SK-N-SH (cell line): ENCODE measurements around the gene CLDN6. TPM values are rescaled to one million over a fixed set of nuclear protein-coding genes. Genes with fewer than 3 reads are reported as not detected.

Experiments
- CTCF ChIA-PET: fragments of 300-600, 350-600 bp; formaldehyde crosslinking; extraction: SDS; loops from one replicate; lab custom pipeline; 2021; lab: Yijun Ruan, JAX
- POLR2A ChIA-PET: fragments of 350-600 bp; sonication (Branson Sonifier 250); formaldehyde crosslinking; extraction: SDS; loops from one replicate; lab custom pipeline; 2020; ENCODE audit warnings: antibody characterized with exemption, inconsistent platforms; lab: Yijun Ruan, JAX
- DNase-seq: peaks from one replicate; pipeline ENCODE4 v3.0.0; 2012
- H2AFZ ChIP-seq: fragments of 200-600 bp; sonication (generic); 2 replicates; pipeline ENCODE4 v1.8.1; 2016; ENCODE audit warnings: antibody characterized with exemption, mild to moderate bottlenecking, low read depth
- H3F3A ChIP-seq: fragments of 200-600 bp; sonication (generic); replicated peaks from 2 replicates; pipeline ENCODE3; 2016; ENCODE audit warnings: antibody characterized with exemption, mild to moderate bottlenecking; ENCODE audit not compliant: insufficient read depth
- H3K27ac ChIP-seq, 2 experiments: fragments of 200-500 bp in 1 of 2; fragments of 200-600 bp in 1 of 2; sonication (Bioruptor generic) in 1 of 2; sonication (generic), shearing (Covaris generic) in 1 of 2; 2 replicates each; pipeline versions ENCODE4 v1.5.1 to v1.6.1; 2014 to 2016; ENCODE audit warnings: low read depth in 2 of 2, inconsistent platforms in 1 of 2, low read length in 1 of 2, mild to moderate bottlenecking in 1 of 2, mixed read lengths in 1 of 2
- H3K27me3 ChIP-seq: fragments of 200-600 bp; sonication (generic), shearing (Covaris generic); 2 replicates; pipeline ENCODE4 v1.6.1; 2016; ENCODE audit warnings: mixed run types; ENCODE audit not compliant: insufficient read depth
- H3K36me3 ChIP-seq, 2 experiments: fragments of 200-500 bp in 1 of 2; fragments of 200-600 bp in 1 of 2; sonication (Bioruptor generic) in 1 of 2; sonication (generic) in 1 of 2; replicated peaks in 1 of 2; 2 replicates each; pipeline versions ENCODE3 to v1.5.1; 2014 to 2016; ENCODE audit warnings: low read length in 1 of 2, mild to moderate bottlenecking in 1 of 2; ENCODE audit not compliant: insufficient read depth in 2 of 2, control insufficient read depth in 1 of 2
- H3K4me1 ChIP-seq, 2 experiments: fragments of 200-500 bp in 1 of 2; fragments of 200-600 bp in 1 of 2; sonication (Bioruptor generic) in 1 of 2; sonication (generic), shearing (Covaris generic) in 1 of 2; 2 replicates each; pipeline versions ENCODE4 v1.5.1 to v1.6.1; 2014 to 2016; ENCODE audit warnings: low read depth in 1 of 2, low read length in 1 of 2, mixed run types in 1 of 2; ENCODE audit not compliant: insufficient read depth in 2 of 2, control insufficient read depth in 1 of 2
- H3K4me2 ChIP-seq: fragments of 200-600 bp; sonication (generic), shearing (Covaris generic); 2 replicates; pipeline ENCODE4 v1.6.1; 2017; ENCODE audit warnings: mixed run types
- H3K4me3 ChIP-seq, 2 experiments: fragments of 200-500 bp in 1 of 2; fragments of 200-600 bp in 1 of 2; sonication (Bioruptor generic) in 1 of 2; sonication (generic), shearing (Covaris generic) in 1 of 2; 2 replicates each; pipeline versions ENCODE4 v1.5.1 to v1.8.1; 2014 to 2016; ENCODE audit warnings: low read depth in 2 of 2, inconsistent platforms in 1 of 2, low read length in 1 of 2, mild to moderate bottlenecking in 1 of 2, mixed read lengths in 1 of 2, moderate library complexity in 1 of 2
- H3K79me2 ChIP-seq: fragments of 200-600 bp; sonication (generic); 2 replicates; pipeline ENCODE4 v1.8.1; 2017; ENCODE audit warnings: mild to moderate bottlenecking; ENCODE audit not compliant: insufficient read depth
- H3K9ac ChIP-seq: fragments of 200-600 bp; sonication (generic); 2 replicates; pipeline ENCODE4 v1.6.1; 2017; ENCODE audit warnings: mixed run types
- H3K9me2 ChIP-seq: fragments of 200-600 bp; sonication (generic); 2 replicates; pipeline ENCODE4 v1.6.1; 2017; ENCODE audit warnings: mixed run types
- H3K9me3 ChIP-seq: fragments of 200-600 bp; sonication (generic); 2 replicates; pipeline ENCODE4 v1.6.1; 2017; ENCODE audit warnings: mixed run types, mild to moderate bottlenecking, moderate library complexity
- H4K20me1 ChIP-seq: fragments of 200-600 bp; sonication (generic); 2 replicates; pipeline ENCODE4 v1.6.1; 2017; ENCODE audit warnings: mild to moderate bottlenecking, mixed run types; ENCODE audit not compliant: insufficient read depth
- CHD2 ChIP-seq: fragments of 150-350 bp; IDR thresholded peaks from 2 replicates; pipeline ENCODE4 v1.6.1; 2018; ENCODE audit warnings: low read length; ENCODE audit not compliant: partially characterized antibody
- FOSL2 ChIP-seq: IDR thresholded peaks from 2 replicates; pipeline ENCODE4 v1.4.0; 2012; ENCODE audit warnings: low read depth, mild to moderate bottlenecking, moderate library complexity, borderline replicate concordance
- FOXJ3 ChIP-seq: sonication (generic); formaldehyde crosslinking; IDR thresholded peaks from 2 replicates; pipeline ENCODE4 v1.5.1; 2020; ENCODE audit warnings: mild to moderate bottlenecking, missing genetic modification reagents
- MAX ChIP-seq: IDR thresholded peaks from 2 replicates; pipeline ENCODE4 v1.4.0; 2012; ENCODE audit warnings: low read depth
- MXI1 ChIP-seq: IDR thresholded peaks from 2 replicates; pipeline ENCODE4 v1.6.1; 2012; ENCODE audit warnings: mild to moderate bottlenecking, low read depth, low read length, improper control_type of control experiment
- NFIC ChIP-seq: IDR thresholded peaks from 2 replicates; pipeline ENCODE4 v1.4.0; 2012; ENCODE audit warnings: borderline replicate concordance
- REST ChIP-seq: IDR thresholded peaks from 2 replicates; pipeline ENCODE4 v1.6.1; 2012; ENCODE audit warnings: mild to moderate bottlenecking, low read depth, low read length, moderate library complexity
- RXRA ChIP-seq: IDR thresholded peaks from 2 replicates; pipeline ENCODE4 v1.4.0; 2012; ENCODE audit warnings: low read depth, mild to moderate bottlenecking, borderline replicate concordance
- USF1 ChIP-seq: IDR thresholded peaks from 2 replicates; pipeline ENCODE4 v1.4.0; 2012; ENCODE audit warnings: low read depth, borderline replicate concordance
- WGBS: methylation state at CpG from one replicate; pipeline ENCODE4 v1.1.6; 2017; ENCODE audit warnings: low lambda C conversion rate; 5-methylcytosine and 5-hydroxymethylcytosine counted together
- polyA plus RNA-seq, 3 experiments: library from polyadenylated mRNA; depleted of rRNA; stranded (reverse); fragments of >200 nt; gene quantifications; 2 replicates each; pipeline ENCODE4 v1.2.3, GENCODE V29; 2012
- TF ChIP-seq, protein P1 (sequence below): IDR thresholded peaks from 2 replicates; pipeline ENCODE4 v1.4.0; 2012; ENCODE audit warnings: low read depth, borderline replicate concordance
- TF ChIP-seq, protein P2 (sequence below): fragments of 200-600 bp; sonication (generic); IDR thresholded peaks from 2 replicates; pipeline ENCODE4 v1.6.1; 2017; ENCODE audit warnings: antibody characterized with exemption, mild to moderate bottlenecking, moderate library complexity

CLDN6 gene
- polyA plus RNA-seq, 1 of the 3 experiments (the other 2 are of a cell fraction), result 0.20 TPM

- Histone ChIP-seq H3K79me2 (no peaks in the 10 kb centered on the region), H3K9ac (no peak overlapping the region), H3K4me3 (no peak overlapping the region), H3K4me1 (peaks cover 0 to 3% of the 10 kb centered on the region in 2 experiments; a peak in 1 of 4 replicates), H2AFZ (no peak overlapping the region), H3K9me3 (no peaks in the 10 kb centered on the region), H3F3A (no peaks in the 10 kb centered on the region), H3K27me3 (no peaks in the 10 kb centered on the region), H3K36me3 (no peaks in the 10 kb centered on the region), H4K20me1 (no peaks in the 10 kb centered on the region), H3K4me2 (no peak overlapping the region), H3K27ac (no peak overlapping the region), H3K9me2 (no peaks in the 10 kb centered on the region)
- POLR2A ChIA-PET, result no interaction called here
- TF ChIP-seq FOXJ3, result no peak
- TF ChIP-seq, protein P1, sequence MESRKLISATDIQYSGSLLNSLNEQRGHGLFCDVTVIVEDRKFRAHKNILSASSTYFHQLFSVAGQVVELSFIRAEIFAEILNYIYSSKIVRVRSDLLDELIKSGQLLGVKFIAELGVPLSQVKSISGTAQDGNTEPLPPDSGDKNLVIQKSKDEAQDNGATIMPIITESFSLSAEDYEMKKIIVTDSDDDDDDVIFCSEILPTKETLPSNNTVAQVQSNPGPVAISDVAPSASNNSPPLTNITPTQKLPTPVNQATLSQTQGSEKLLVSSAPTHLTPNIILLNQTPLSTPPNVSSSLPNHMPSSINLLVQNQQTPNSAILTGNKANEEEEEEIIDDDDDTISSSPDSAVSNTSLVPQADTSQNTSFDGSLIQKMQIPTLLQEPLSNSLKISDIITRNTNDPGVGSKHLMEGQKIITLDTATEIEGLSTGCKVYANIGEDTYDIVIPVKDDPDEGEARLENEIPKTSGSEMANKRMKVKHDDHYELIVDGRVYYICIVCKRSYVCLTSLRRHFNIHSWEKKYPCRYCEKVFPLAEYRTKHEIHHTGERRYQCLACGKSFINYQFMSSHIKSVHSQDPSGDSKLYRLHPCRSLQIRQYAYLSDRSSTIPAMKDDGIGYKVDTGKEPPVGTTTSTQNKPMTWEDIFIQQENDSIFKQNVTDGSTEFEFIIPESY, result no peak
- no peak for TF ChIP-seq MXI1
- no peak for TF ChIP-seq NFIC
- no peak for TF ChIP-seq RXRA
- no peak for TF ChIP-seq MAX
- no peak for DNase-seq
- 82% methylated on average over 4 of the region's 4 CpGs for WGBS
- CTCF ChIA-PET, result interaction anchor here (0.6 to 8.2 kb wide), 3 partner anchors 12 to 30 kb away, joined by 3 to 72 read pairs (median 10); partner anchors contain the start of genes CLDN6, HCFC1R1, THOC6 and TNFRSF12A
These were observed 9.3 kb downstream of the CLDN6 start for GRCh38 chr16:3008690-3009037.

DNA sequence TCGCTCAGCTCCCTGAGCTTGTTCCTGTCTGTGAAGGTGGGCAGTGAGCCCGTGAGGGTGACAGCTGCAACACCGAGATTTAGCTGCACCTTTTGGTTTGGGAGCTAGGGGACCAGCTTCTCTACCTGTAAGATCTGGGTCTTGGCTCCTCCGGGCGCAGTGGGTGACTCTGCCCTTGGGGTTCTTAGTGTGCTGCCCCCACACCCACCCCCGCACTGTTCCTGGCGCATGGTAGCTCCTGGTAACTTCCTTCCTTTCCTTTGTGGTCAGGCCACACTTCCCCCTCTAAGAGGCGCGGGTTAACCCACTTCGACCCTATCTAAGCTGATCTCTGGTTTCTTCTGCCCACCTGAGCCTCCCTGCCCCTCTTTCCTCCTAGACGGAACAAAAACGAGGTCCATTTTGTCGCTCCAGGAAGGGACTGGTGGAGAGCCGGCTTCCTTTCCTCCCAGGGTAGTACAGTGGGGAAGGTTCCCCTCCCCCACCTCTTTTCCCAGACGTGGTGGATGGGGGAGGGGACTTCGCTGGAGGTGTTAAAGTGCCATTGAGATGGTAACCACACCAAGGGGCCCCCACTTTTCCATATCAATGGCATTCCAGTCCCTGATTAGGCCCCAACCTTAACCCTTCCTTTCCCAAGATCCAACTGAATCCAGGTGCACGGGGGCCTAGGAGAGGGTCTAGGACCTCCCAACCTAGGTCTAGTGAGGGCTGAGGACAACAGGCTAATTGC, 9.9 kb downstream of the CLDN6 start:
- TF ChIP-seq FOSL2 (no peak), USF1 (no peak), NFIC (no peak), REST (no peak), CHD2 (peak; percentile 24)
- TF ChIP-seq, protein P2, sequence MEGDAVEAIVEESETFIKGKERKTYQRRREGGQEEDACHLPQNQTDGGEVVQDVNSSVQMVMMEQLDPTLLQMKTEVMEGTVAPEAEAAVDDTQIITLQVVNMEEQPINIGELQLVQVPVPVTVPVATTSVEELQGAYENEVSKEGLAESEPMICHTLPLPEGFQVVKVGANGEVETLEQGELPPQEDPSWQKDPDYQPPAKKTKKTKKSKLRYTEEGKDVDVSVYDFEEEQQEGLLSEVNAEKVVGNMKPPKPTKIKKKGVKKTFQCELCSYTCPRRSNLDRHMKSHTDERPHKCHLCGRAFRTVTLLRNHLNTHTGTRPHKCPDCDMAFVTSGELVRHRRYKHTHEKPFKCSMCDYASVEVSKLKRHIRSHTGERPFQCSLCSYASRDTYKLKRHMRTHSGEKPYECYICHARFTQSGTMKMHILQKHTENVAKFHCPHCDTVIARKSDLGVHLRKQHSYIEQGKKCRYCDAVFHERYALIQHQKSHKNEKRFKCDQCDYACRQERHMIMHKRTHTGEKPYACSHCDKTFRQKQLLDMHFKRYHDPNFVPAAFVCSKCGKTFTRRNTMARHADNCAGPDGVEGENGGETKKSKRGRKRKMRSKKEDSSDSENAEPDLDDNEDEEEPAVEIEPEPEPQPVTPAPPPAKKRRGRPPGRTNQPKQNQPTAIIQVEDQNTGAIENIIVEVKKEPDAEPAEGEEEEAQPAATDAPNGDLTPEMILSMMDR, result no peak
- no peaks in the 10 kb centered on the region for H3K9me2 ChIP-seq
- H3K27me3 ChIP-seq, result no peaks in the 10 kb centered on the region
- no peaks in the 10 kb centered on the region for H3K36me3 ChIP-seq
- H3K4me2 ChIP-seq, result no peak overlapping the region
- 76% methylated on average over 13 of the region's 17 CpGs for WGBS
- H3F3A ChIP-seq, result no peaks in the 10 kb centered on the region
- POLR2A ChIA-PET, result no interaction called here
- CTCF ChIA-PET, result interaction anchor here (0.6 to 8.2 kb wide), 5 partner anchors 12 to 123 kb away, joined by 3 to 72 read pairs (median 3); partner anchors contain the start of genes CLDN6, HCFC1R1, THOC6 and TNFRSF12A
- H3K9ac ChIP-seq, result no peak overlapping the region
- no peaks in the 10 kb centered on the region for H3K79me2 ChIP-seq
- H3K4me3 ChIP-seq, result no peak overlapping the region
- H2AFZ ChIP-seq, result no peak overlapping the region
- H3K9me3 ChIP-seq, result no peaks in the 10 kb centered on the region
- DNase-seq, result no peak
- no peaks in the 10 kb centered on the region for H4K20me1 ChIP-seq
- no peak overlapping the region for H3K27ac ChIP-seq
- H3K4me1 ChIP-seq, result peaks cover 0 to 3% of the 10 kb centered on the region in 2 experiments; a peak in 1 of 4 replicates
